IMR-90 (cell line): ENCODE results near the gene TMEM52B. TPM values are rescaled to one million over a fixed set of nuclear protein-coding genes. Genes with fewer than 3 reads are reported as not detected.
A peak's percentile ranks its signal among the peaks of the same experiment; 100 is the strongest.

Source experiments
- ATAC-seq: fragments of 200-7000 bp; cut with Tn5 transposase; 2 replicates; pipeline ENCODE4 v1.9.1; 2020; ENCODE audit warnings: low read depth, mild to moderate bottlenecking, moderate library complexity
- BruUV-seq: library from RNA; stranded (reverse); fragments of 400-500 nt; replicated peaks from 2 replicates; lab custom pipeline; 2021; lab: Mats Ljungman, UMichigan
- CTCF ChIA-PET: fragments of 300-600 bp; formaldehyde crosslinking; extraction: SDS; loops from one replicate; lab custom pipeline; 2021; ENCODE audit warnings: antibody characterized with exemption; lab: Yijun Ruan, JAX
- POLR2A ChIA-PET: fragments of 300-600 bp; sonication (Branson Sonifier 250); formaldehyde crosslinking; loops from one replicate; lab custom pipeline; 2022; ENCODE audit warnings: antibody characterized with exemption; ENCODE audit not compliant: unreplicated experiment; lab: Charles Lee
- DNase-seq: peaks from one replicate; pipeline ENCODE4 v3.0.0; 2013
- H2AFZ ChIP-seq: replicated peaks from 2 replicates; pipeline ENCODE3; 2013; ENCODE audit warnings: low read length, mild to moderate bottlenecking; ENCODE audit not compliant: poor library complexity
- H2AK5ac ChIP-seq: 2 replicates; pipeline ENCODE4 v1.6.1; 2013; ENCODE audit warnings: low read depth, low read length, inconsistent platforms
- H2AK9ac ChIP-seq: replicated peaks from 2 replicates; pipeline ENCODE3; 2013; ENCODE audit warnings: mild to moderate bottlenecking, low read depth, low read length, moderate library complexity; ENCODE audit not compliant: poor library complexity
- H2BK120ac ChIP-seq: 2 replicates; pipeline ENCODE4 v1.6.1; 2013; ENCODE audit warnings: low read depth, low read length, inconsistent platforms
- H2BK15ac ChIP-seq: 3 replicates; pipeline ENCODE4 v1.6.1; 2013; ENCODE audit warnings: low read depth, low read length, inconsistent platforms
- H2BK20ac ChIP-seq: 2 replicates; pipeline ENCODE4 v1.6.1; 2013; ENCODE audit warnings: low read depth, mild to moderate bottlenecking, inconsistent platforms, low read length, moderate library complexity
- H2BK5ac ChIP-seq: 2 replicates; pipeline ENCODE4 v1.6.1; 2013; ENCODE audit warnings: mild to moderate bottlenecking, low read depth, low read length, inconsistent platforms; ENCODE audit not compliant: poor library complexity, severe bottlenecking
- H3K14ac ChIP-seq: replicated peaks from 2 replicates; pipeline ENCODE4 v1.6.1; 2013; ENCODE audit warnings: low read depth, low read length, inconsistent platforms
- H3K18ac ChIP-seq: 2 replicates; pipeline ENCODE4 v1.6.1; 2013; ENCODE audit warnings: low read depth, low read length, control low read depth
- H3K23ac ChIP-seq: 2 replicates; pipeline ENCODE4 v1.6.1; 2013; ENCODE audit warnings: low read depth, low read length, inconsistent platforms
- H3K27ac ChIP-seq: 2 replicates; pipeline ENCODE4 v1.5.1; 2013; ENCODE audit warnings: mild to moderate bottlenecking, control low read depth, low read length; ENCODE audit not compliant: insufficient read depth
- H3K27me3 ChIP-seq: 2 replicates; pipeline ENCODE4 v1.6.1; 2013; ENCODE audit warnings: low read length; ENCODE audit not compliant: control insufficient read depth, insufficient read depth
- H3K36me3 ChIP-seq: 2 replicates; pipeline ENCODE4 v1.6.1; 2013; ENCODE audit warnings: low read length, mixed read lengths; ENCODE audit not compliant: control insufficient read depth, insufficient read depth
- H3K4ac ChIP-seq: 2 replicates; pipeline ENCODE4 v1.6.1; 2013; ENCODE audit warnings: low read depth, low read length, inconsistent platforms
- H3K4me1 ChIP-seq: 2 replicates; pipeline ENCODE4 v1.6.1; 2013; ENCODE audit warnings: low read length, mixed read lengths; ENCODE audit not compliant: control insufficient read depth, insufficient read depth
- H3K4me2 ChIP-seq: 2 replicates; pipeline ENCODE4 v1.6.1; 2013; ENCODE audit warnings: low read depth, mild to moderate bottlenecking, control low read depth, low read length, moderate library complexity
- H3K4me3 ChIP-seq: 2 replicates; pipeline ENCODE4 v1.5.1; 2013; ENCODE audit warnings: low read depth, mild to moderate bottlenecking, control low read depth, low read length, moderate library complexity; ENCODE audit not compliant: insufficient read depth
- H3K56ac ChIP-seq: 2 replicates; pipeline ENCODE4 v1.6.1; 2013; ENCODE audit warnings: low read length, inconsistent platforms; ENCODE audit not compliant: insufficient read depth; ENCODE audit errors: extremely low read depth
- H3K79me1 ChIP-seq, 2 experiments: 2 replicates each; pipeline ENCODE4 v1.6.1; 2013; ENCODE audit warnings: low read length in 2 of 2, inconsistent platforms in 1 of 2, low read depth in 1 of 2
- H3K9ac ChIP-seq: 2 replicates; pipeline ENCODE4 v1.6.1; 2013; ENCODE audit warnings: low read depth, low read length, control low read depth
- H3K9me1 ChIP-seq: 2 replicates; pipeline ENCODE4 v1.6.1; 2013; ENCODE audit warnings: low read length, inconsistent platforms; ENCODE audit not compliant: insufficient read depth
- H3K9me3 ChIP-seq: 2 replicates; pipeline ENCODE4 v1.6.1; 2013; ENCODE audit warnings: low read length; ENCODE audit not compliant: control insufficient read depth, insufficient read depth
- H4K20me1 ChIP-seq: 2 replicates; pipeline ENCODE4 v1.6.1; 2013; ENCODE audit warnings: low read length, inconsistent platforms; ENCODE audit not compliant: insufficient read depth
- H4K5ac ChIP-seq: 2 replicates; pipeline ENCODE4 v1.6.1; 2013; ENCODE audit warnings: mild to moderate bottlenecking, low read depth, low read length, control low read depth
- H4K8ac ChIP-seq, 2 experiments: 2 replicates each; pipeline ENCODE4 v1.6.1; 2013; ENCODE audit warnings: low read depth in 2 of 2, low read length in 2 of 2, control low read depth in 1 of 2, inconsistent platforms in 1 of 2
- H4K91ac ChIP-seq: 2 replicates; pipeline ENCODE4 v1.6.1; 2013; ENCODE audit warnings: low read depth, low read length, inconsistent platforms; ENCODE audit not compliant: insufficient read depth
- BHLHE40 ChIP-seq: fragments of 150-350 bp; IDR thresholded peaks from 2 replicates; pipeline ENCODE4 v1.6.1; 2016; ENCODE audit warnings: mild to moderate bottlenecking, low read depth, low read length
- CEBPB ChIP-seq: IDR thresholded peaks from 2 replicates; pipeline ENCODE4 v1.6.1; 2012; ENCODE audit warnings: low read depth, low read length, improper control_type of control experiment
- CHD1 ChIP-seq: IDR thresholded peaks from 2 replicates; pipeline ENCODE4 v1.6.1; 2012; ENCODE audit warnings: low read depth, low read length, improper control_type of control experiment
- ELK1 ChIP-seq: fragments of 150-350 bp; IDR thresholded peaks from 2 replicates; pipeline ENCODE4 v1.6.1; 2016; ENCODE audit warnings: low read depth, mild to moderate bottlenecking, low read length, moderate library complexity, borderline replicate concordance
- MAFK ChIP-seq: IDR thresholded peaks from 2 replicates; pipeline ENCODE4 v1.6.1; 2012; ENCODE audit warnings: low read depth, low read length, improper control_type of control experiment
- MXI1 ChIP-seq: IDR thresholded peaks from 2 replicates; pipeline ENCODE4 v1.6.1; 2012; ENCODE audit warnings: low read depth, mild to moderate bottlenecking, low read length, moderate library complexity, borderline replicate concordance
- NFE2L2 ChIP-seq: fragments of 150-350 bp; IDR thresholded peaks from 2 replicates; pipeline ENCODE4 v1.6.1; 2016; ENCODE audit warnings: low read depth, mild to moderate bottlenecking, low read length
- POLR2A ChIP-seq: IDR thresholded peaks from 2 replicates; pipeline ENCODE4 v1.6.1; 2012; ENCODE audit warnings: mild to moderate bottlenecking, low read depth, low read length
- RAD21 ChIP-seq: IDR thresholded peaks from 2 replicates; pipeline ENCODE4 v1.6.1; 2012; ENCODE audit warnings: low read length, improper control_type of control experiment
- RCOR1 ChIP-seq: IDR thresholded peaks from 2 replicates; pipeline ENCODE4 v1.6.1; 2012; ENCODE audit warnings: mild to moderate bottlenecking, low read length, improper control_type of control experiment; ENCODE audit not compliant: insufficient replicate concordance
- RFX5 ChIP-seq: IDR thresholded peaks from 2 replicates; pipeline ENCODE4 v1.8.0; 2012; ENCODE audit warnings: low read depth, mild to moderate bottlenecking, low read length, moderate library complexity
- USF2 ChIP-seq: fragments of 150-350 bp; IDR thresholded peaks from 2 replicates; pipeline ENCODE4 v1.6.1; 2017; ENCODE audit warnings: mild to moderate bottlenecking, antibody characterized with exemption, low read length, low read depth
- WGBS, 2 experiments: methylation state at CpG; one replicate each; pipeline versions ENCODE4 v1.1.5 to v1.1.7; 2013; ENCODE audit warnings: missing lambda C conversion rate in 2 of 2; ENCODE audit not compliant: insufficient read length in 1 of 2; ENCODE audit errors: extremely low coverage in 2 of 2; 5-methylcytosine and 5-hydroxymethylcytosine counted together
- dilution Hi-C: fragments of 300-500 bp; cut with HindIII; formaldehyde crosslinking; loops from one replicate; pipeline ENCODE4 v1.14.3; 2018; ENCODE audit warnings: low sequenced_read_pairs; ENCODE audit not compliant: unreplicated experiment
- in situ Hi-C: fragments of 300-500 bp; cut with MboI; formaldehyde crosslinking; loops from 3 replicates; pipeline ENCODE4 v1.14.3; 2019; ENCODE audit warnings: low sequenced_read_pairs, inconsistent platforms, mixed read lengths
- intact Hi-C: fragments of 100-400 bp; cut with micrococcal nuclease; formaldehyde crosslinking; loops from 2 replicates; pipeline ENCODE4 v1.10.0; 2022
- polyA plus RNA-seq, 3 experiments: library from polyadenylated mRNA; depleted of rRNA; stranded (reverse); fragments of >200 nt; gene quantifications; 2 replicates each; pipeline ENCODE4 v1.2.3, GENCODE V29; 2012; ENCODE audit warnings: low replicate concordance in 1 of 3
- total RNA-seq: library from RNA; depleted of rRNA; stranded (reverse); fragments of >200 nt; gene quantifications from 2 replicates; pipeline ENCODE4 v1.2.3, GENCODE V29; 2012

Gene TMEM52B
- total and polyA plus RNA-seq, 2 of the 4 experiments (the other 2 are of a cell fraction) = 2.0 to 3.6 TPM

DNA sequence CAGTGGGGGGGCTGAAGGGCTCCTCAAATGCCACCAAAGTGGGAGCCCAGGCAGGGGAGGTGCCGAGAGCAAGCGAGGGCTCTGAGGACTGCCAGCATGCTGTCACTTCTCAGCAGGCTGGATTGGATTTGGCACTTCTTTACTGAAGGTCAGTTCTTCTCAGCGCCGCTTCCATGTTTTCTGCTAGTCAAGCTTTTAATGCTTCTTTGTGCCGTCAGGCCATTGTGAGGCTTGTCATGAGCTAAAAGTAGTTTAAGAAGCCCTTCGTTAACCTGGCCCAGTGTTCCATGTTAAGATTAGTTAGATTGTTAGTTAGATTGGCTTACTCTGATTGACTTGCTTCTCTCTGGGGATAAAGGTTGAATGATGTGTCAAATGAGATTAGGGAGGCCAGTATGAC lies 47.3 kb downstream of the TMEM52B start:
- no peak for TF ChIP-seq CHD1
- TF ChIP-seq NFE2L2 = no peak
- no peak for TF ChIP-seq CEBPB
- no peak for TF ChIP-seq BHLHE40
- no peak for TF ChIP-seq RCOR1
- no peak for TF ChIP-seq RFX5
- no peak for TF ChIP-seq USF2
- TF ChIP-seq MXI1 = no peak
- no peak for TF ChIP-seq RAD21
- no peak for TF ChIP-seq ELK1
- no peak for TF ChIP-seq POLR2A
- no peak for TF ChIP-seq MAFK
- BruUV-seq = no TSS peak
- no peak overlapping the region for H3K18ac ChIP-seq
- no peak overlapping the region for H3K56ac ChIP-seq
- peaks cover 38% of the 10 kb centered on the region for H3K36me3 ChIP-seq
- H3K23ac ChIP-seq = no peak overlapping the region
- no peak overlapping the region for H2BK15ac ChIP-seq
- peaks cover 8 to 10% of the 10 kb centered on the region in 2 experiments; a peak in 2 of 4 replicates for H3K79me1 ChIP-seq
- no peak overlapping the region for H4K5ac ChIP-seq
- H3K9me3 ChIP-seq = no peaks in the 10 kb centered on the region
- H3K4me3 ChIP-seq = no peak overlapping the region
- no peak overlapping the region for H3K14ac ChIP-seq
- no peak overlapping the region for H4K8ac ChIP-seq
- ChIA-PET POLR2A (no interaction called here), CTCF (interaction anchor here (1.0 kb wide), 1 partner anchor 10 kb away, joined by 3 read pairs; no protein-coding TSS in a partner anchor)
- no peak overlapping the region for H2AFZ ChIP-seq
- peaks cover 8% of the 10 kb centered on the region; the same call in 1 of the 2 replicates for H3K9me1 ChIP-seq
- DNase-seq (no peak), ATAC-seq (0 out of 2 replicates have a peak, but pooled peaks have one; percentile 13)
- H3K9ac ChIP-seq = no peak overlapping the region
- H4K20me1 ChIP-seq = peaks cover 11% of the 10 kb centered on the region; the same call in 1 of the 2 replicates
- WGBS, 2 experiments = no CpG with 5 or more reads among the region's 6 CpGs
- peaks cover 6% of the 10 kb centered on the region for H3K4me1 ChIP-seq
- H3K27me3 ChIP-seq = no peaks in the 10 kb centered on the region
- no peak overlapping the region for H2BK5ac ChIP-seq
- no peak overlapping the region for H2AK5ac ChIP-seq
- dilution Hi-C loops = no loop called here
- H3K27ac ChIP-seq = no peak overlapping the region
- no peak overlapping the region for H2BK120ac ChIP-seq
- in situ Hi-C loops = no loop called here
- no peak overlapping the region for H2BK20ac ChIP-seq
- H3K4me2 ChIP-seq = no peak overlapping the region
- H2AK9ac ChIP-seq = no peak overlapping the region
- no peak overlapping the region for H4K91ac ChIP-seq
- intact Hi-C loops = no loop called here
- H3K4ac ChIP-seq = no peak overlapping the region
